OCI-LY1 (cell line): Measurements from ENCODE around the gene DNAJC6.

ENCODE experiments used
- H2AFZ ChIP-seq: fragments of 200-600 bp; sonication (generic), shearing (Covaris generic); 2 replicates; pipeline ENCODE4 v1.6.0; 2014; ENCODE audit warnings: antibody characterized with exemption, mild to moderate bottlenecking, low read length
- H3F3A ChIP-seq: fragments of 200-600 bp; sonication (generic), shearing (Covaris generic); 2 replicates; pipeline ENCODE4 v1.6.0; 2014; ENCODE audit warnings: mild to moderate bottlenecking, antibody characterized with exemption, low read length, moderate library complexity; ENCODE audit not compliant: insufficient read depth
- H3K27ac ChIP-seq: fragments of 200-600 bp; sonication (generic); 2 replicates; pipeline ENCODE4 v1.5.1; 2014; ENCODE audit warnings: low read length, mixed run types, mild to moderate bottlenecking, low read depth; ENCODE audit not compliant: poor library complexity, severe bottlenecking
- H3K27me3 ChIP-seq: fragments of 200-600 bp; sonication (generic); 2 replicates; pipeline ENCODE4 v1.6.0; 2014; ENCODE audit warnings: antibody characterized with exemption, mild to moderate bottlenecking, low read length, moderate library complexity; ENCODE audit not compliant: insufficient read depth
- H3K36me3 ChIP-seq: fragments of 200-600 bp; sonication (generic); 2 replicates; pipeline ENCODE4 v1.6.1; 2014; ENCODE audit warnings: mild to moderate bottlenecking, antibody characterized with exemption, low read length, moderate library complexity, mixed read lengths; ENCODE audit not compliant: insufficient read depth
- H3K4me1 ChIP-seq: fragments of 200-600 bp; sonication (generic); 2 replicates; pipeline ENCODE4 v1.5.1; 2014; ENCODE audit warnings: mild to moderate bottlenecking, low read length, moderate library complexity; ENCODE audit not compliant: insufficient read depth, severe bottlenecking
- H3K4me2 ChIP-seq: fragments of 200-600 bp; sonication (generic), shearing (Covaris generic); 2 replicates; pipeline ENCODE4 v1.6.1; 2014; ENCODE audit warnings: low read length
- H3K4me3 ChIP-seq: fragments of 200-600 bp; sonication (generic); 2 replicates; pipeline ENCODE4 v1.5.1; 2014; ENCODE audit warnings: low read length, low read depth, mild to moderate bottlenecking, mixed read lengths; ENCODE audit not compliant: poor library complexity, severe bottlenecking
- H3K79me2 ChIP-seq: fragments of 200-600 bp; shearing (Covaris generic); 2 replicates; pipeline ENCODE4 v1.6.1; 2016; ENCODE audit warnings: mixed run types, low read length, mixed read lengths; ENCODE audit not compliant: insufficient read depth
- H3K9ac ChIP-seq: fragments of 200-600 bp; sonication (generic), shearing (Covaris generic); 2 replicates; pipeline ENCODE4 v1.6.1; 2014; ENCODE audit warnings: mild to moderate bottlenecking, low read length, mixed read lengths
- H3K9me2 ChIP-seq: fragments of 200-600 bp; sonication (generic), shearing (Covaris generic); 2 replicates; pipeline ENCODE4 v1.6.1; 2014; ENCODE audit warnings: low read depth, mild to moderate bottlenecking, low read length, mixed read lengths
- H3K9me3 ChIP-seq: fragments of 200-600 bp; shearing (Covaris generic); 2 replicates; pipeline ENCODE4 v1.6.1; 2014; ENCODE audit warnings: low read length, mixed read lengths
- H4K20me1 ChIP-seq: fragments of 200-600 bp; sonication (generic), shearing (Covaris generic); 2 replicates; pipeline ENCODE4 v1.6.0; 2016; ENCODE audit warnings: mild to moderate bottlenecking, low read length; ENCODE audit not compliant: insufficient read depth
- CTCF ChIP-seq: fragments of 200-600 bp; sonication (generic), shearing (Covaris generic); IDR thresholded peaks from 2 replicates; pipeline ENCODE4 v1.5.1; 2017; ENCODE audit warnings: mild to moderate bottlenecking, antibody characterized with exemption, low read length, moderate library complexity, mixed read lengths
- EZH2 ChIP-seq: fragments of 200-600 bp; sonication (generic), shearing (Covaris generic); IDR thresholded peaks from 2 replicates; pipeline ENCODE4 v1.8.0; 2017; ENCODE audit warnings: borderline replicate concordance, mixed run types, mild to moderate bottlenecking, antibody characterized with exemption, low read length, moderate library complexity, mixed read lengths

Gene DNAJC6

GRCh38 chr1:65309304-65310077, at the start of gene DNAJC6:
TSS of gene DNAJC6 (plus strand) at chr1:65309543. CDS start at chr1:65309746, 203 bp downstream.
- Histone ChIP-seq H3K27ac (no peak within 1 kb of the TSS), H3K79me2 (no peaks in the 10 kb centered on the region), H3K9ac (no peak within 1 kb of the TSS), H3K4me3 (no peak within 1 kb of the TSS), H3F3A (no peaks in the 10 kb centered on the region), H2AFZ (no peak within 1 kb of the TSS), H4K20me1 (no peaks in the 10 kb centered on the region), H3K9me2 (no peaks in the 10 kb centered on the region), H3K36me3 (no peaks in the 10 kb centered on the region), H3K4me1 (no peaks in the 10 kb centered on the region), H3K9me3 (no peaks in the 10 kb centered on the region), H3K4me2 (no peak within 1 kb of the TSS), H3K27me3 (no peaks in the 10 kb centered on the region)
- TF ChIP-seq CTCF (no peak), EZH2 (no peak)

DNA sequence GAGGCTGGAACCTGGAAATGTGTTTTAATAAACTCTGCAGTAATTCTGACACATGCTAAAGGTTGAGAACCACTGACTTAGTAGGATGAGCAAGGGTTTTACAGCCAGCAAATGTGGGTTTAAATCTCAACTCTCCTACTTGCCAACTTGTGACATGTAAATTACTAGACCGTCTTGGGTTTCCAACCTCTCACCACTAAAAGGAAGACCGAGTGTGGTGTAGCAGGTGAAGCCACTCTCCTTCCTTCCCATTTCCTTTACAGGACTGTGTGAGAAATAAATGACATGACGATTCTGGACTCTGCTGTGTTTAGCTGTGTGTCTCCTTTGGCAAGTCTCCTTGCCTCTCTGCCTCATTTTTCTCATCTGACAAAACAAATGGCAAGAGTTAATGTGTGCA, 49.5 kb upstream of the DNAJC6 start:
- Histone ChIP-seq H3K27ac (no peak overlapping the region), H3K36me3 (no peaks in the 10 kb centered on the region), H2AFZ (no peak overlapping the region), H3K4me2 (no peak overlapping the region), H4K20me1 (0 out of 2 replicates have a peak, but pooled peaks cover 2% of the 10 kb centered on the region), H3F3A (no peaks in the 10 kb centered on the region), H3K4me1 (peaks cover 19% of the 10 kb centered on the region), H3K9me3 (no peaks in the 10 kb centered on the region), H3K4me3 (no peak overlapping the region), H3K9ac (no peak overlapping the region), H3K9me2 (no peaks in the 10 kb centered on the region), H3K27me3 (no peaks in the 10 kb centered on the region), H3K79me2 (no peaks in the 10 kb centered on the region)
- no peak for TF ChIP-seq CTCF
- TF ChIP-seq EZH2 = no peak

DNA sequence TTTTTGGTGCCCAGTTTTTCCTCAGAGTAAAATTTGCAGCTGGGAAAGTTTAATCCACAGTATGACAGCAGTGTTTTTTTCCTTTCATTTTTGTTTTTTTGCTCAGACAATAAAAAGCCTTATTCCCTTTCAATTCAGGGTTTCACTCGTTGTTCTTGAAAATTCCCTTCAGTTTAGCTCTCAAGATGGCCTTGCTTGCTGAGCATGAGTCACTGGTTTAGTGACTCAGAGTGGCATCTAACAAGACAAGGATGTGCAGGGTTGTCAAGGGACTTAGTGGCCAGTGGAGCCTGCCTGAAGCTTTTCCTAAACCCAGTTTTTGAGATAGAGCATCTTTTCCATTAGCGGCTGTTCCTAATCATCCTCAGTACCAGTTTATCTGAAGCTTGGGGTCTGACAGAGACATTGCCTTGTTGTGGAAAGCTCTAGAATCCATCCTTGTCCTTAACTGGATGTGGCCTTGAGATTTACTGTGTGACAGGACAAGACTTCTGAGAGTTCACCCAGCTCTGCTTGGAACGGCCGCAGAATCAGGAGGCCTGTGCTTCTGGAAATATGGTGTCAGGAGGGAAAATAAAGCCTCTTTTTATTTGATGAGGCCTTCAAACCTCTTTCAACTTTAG, 48.4 kb upstream of the DNAJC6 start:
- no peaks in the 10 kb centered on the region for H3F3A ChIP-seq
- peaks cover 19% of the 10 kb centered on the region for H3K4me1 ChIP-seq
- 0 out of 2 replicates have a peak, but pooled peaks cover 2% of the 10 kb centered on the region for H4K20me1 ChIP-seq
- H3K27ac ChIP-seq = no peak overlapping the region
- no peaks in the 10 kb centered on the region for H3K27me3 ChIP-seq
- no peaks in the 10 kb centered on the region for H3K9me3 ChIP-seq
- H3K9me2 ChIP-seq = no peaks in the 10 kb centered on the region
- no peak overlapping the region for H3K4me2 ChIP-seq
- no peak overlapping the region for H3K9ac ChIP-seq
- H2AFZ ChIP-seq = no peak overlapping the region
- TF ChIP-seq EZH2 (no peak), CTCF (no peak)
- no peaks in the 10 kb centered on the region for H3K36me3 ChIP-seq
- no peaks in the 10 kb centered on the region for H3K79me2 ChIP-seq
- H3K4me3 ChIP-seq = no peak overlapping the region
